ENCODE measurements around the gene ABCD1. TPM values are rescaled to one million over a fixed set of nuclear protein-coding genes. Genes with fewer than 3 reads are reported as not detected.

The ABCD1 gene
- total and polyA plus RNA-seq, 9 of the 15 experiments (the other 6 are each of a cell fraction or from before 2014, with no cell fraction given), result 0.07 to 6.9 (median 2.2) TPM

- TF ChIP-seq ZHX1 (conservative IDR thresholded peaks at IDR 0.05; ENCODE audit: low read length) (no peak), PRMT5 (CRISPR knock-in tag; IDR thresholded peaks at IDR 0.05) (no peak), HNRNPLL (IDR thresholded peaks at IDR 0.05; ENCODE audit: low read depth, low read length, poor library complexity, severe bottlenecking) (no peak), GMEB1 (CRISPR knock-in tag; IDR thresholded peaks at IDR 0.05) (no peak), CLOCK (CRISPR knock-in tag; IDR thresholded peaks at IDR 0.05; ENCODE audit: borderline replicate concordance) (no peak), ZNF165 (CRISPR knock-in tag; IDR thresholded peaks at IDR 0.05; ENCODE audit: borderline replicate concordance) (no peak), ZNF121 (CRISPR knock-in tag; conservative IDR thresholded peaks at IDR 0.05) (no peak), HOMEZ (CRISPR knock-in tag; IDR thresholded peaks at IDR 0.05) (no peak), ZNF778 (CRISPR knock-in tag; IDR thresholded peaks at IDR 0.05) (no peak), ZNF589 (CRISPR knock-in tag; IDR thresholded peaks at IDR 0.05; ENCODE audit: low read depth) (no peak), BMI1 (IDR thresholded peaks at IDR 0.05; ENCODE audit: low read length) (no peak), HDAC6 (IDR thresholded peaks at IDR 0.05; ENCODE audit: low read depth, low read length) (no peak), FOXO4 (CRISPR knock-in tag; IDR thresholded peaks at IDR 0.05) (no peak), RBM22 (IDR thresholded peaks at IDR 0.05; ENCODE audit: low read depth, low read length, poor library complexity, severe bottlenecking) (no peak), ZNF584 (CRISPR knock-in tag; IDR thresholded peaks at IDR 0.05; ENCODE audit: low read depth) (no peak), CCAR2 (IDR thresholded peaks at IDR 0.05; ENCODE audit: low read depth, low read length) (no peak)
Observed at GRCh38 chrX:153726286-153727122, 1.8 kb downstream of the ABCD1 start (continued).
